PFSK-1 (cell line): Measurements from ENCODE around the gene CEPT1.

ENCODE experiments used
- FOXP2 ChIP-seq: optimal IDR thresholded peaks from 2 replicates; pipeline ENCODE3; 2011; ENCODE audit warnings: borderline replicate concordance, control low read depth, inconsistent platforms; ENCODE audit not compliant: insufficient read depth; ENCODE audit errors: extremely low read length, extremely low read depth
- POLR2AphosphoS5 ChIP-seq: IDR thresholded peaks from 2 replicates; pipeline ENCODE4 v1.6.1; 2012; ENCODE audit warnings: low read depth, mild to moderate bottlenecking, control low read depth, low read length, moderate library complexity
- SIN3A ChIP-seq: IDR thresholded peaks from 2 replicates; pipeline ENCODE4 v1.6.1; 2012; ENCODE audit warnings: mild to moderate bottlenecking, low read length, moderate library complexity, borderline replicate concordance; ENCODE audit not compliant: insufficient read depth
- TAF1 ChIP-seq: IDR thresholded peaks from 2 replicates; pipeline ENCODE4 v1.6.1; 2012; ENCODE audit warnings: low read length, control low read depth, borderline replicate concordance; ENCODE audit not compliant: insufficient read depth
- TF ChIP-seq, protein P1 (sequence below), 2 experiments: IDR thresholded peaks; 2 replicates each; pipeline versions ENCODE4 v1.6.1 to v1.8.0; 2011 to 2012; ENCODE audit warnings: low read depth in 2 of 2, low read length in 2 of 2, control low read depth in 1 of 2, inconsistent platforms in 1 of 2, mild to moderate bottlenecking in 1 of 2, moderate library complexity in 1 of 2; ENCODE audit not compliant: insufficient read depth in 1 of 2

Gene CEPT1

DNA sequence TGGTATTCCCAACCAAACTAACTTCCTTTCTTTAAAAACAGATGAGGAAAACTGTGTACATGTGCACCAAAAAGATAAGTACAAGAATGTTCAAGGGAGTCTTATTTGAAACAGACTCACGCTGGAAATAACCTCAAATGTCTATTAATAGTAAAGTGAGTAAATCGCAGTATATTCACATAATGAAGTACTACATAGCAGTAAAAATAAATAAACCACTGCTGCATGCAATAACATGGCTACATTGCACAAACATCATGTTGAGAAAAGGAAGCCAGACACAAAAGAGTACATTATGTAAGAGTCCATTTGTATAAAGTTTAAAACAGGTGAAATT, 65.7 kb downstream of the CEPT1 start:
- TF ChIP-seq TAF1: no peak
- TF ChIP-seq, protein P1, sequence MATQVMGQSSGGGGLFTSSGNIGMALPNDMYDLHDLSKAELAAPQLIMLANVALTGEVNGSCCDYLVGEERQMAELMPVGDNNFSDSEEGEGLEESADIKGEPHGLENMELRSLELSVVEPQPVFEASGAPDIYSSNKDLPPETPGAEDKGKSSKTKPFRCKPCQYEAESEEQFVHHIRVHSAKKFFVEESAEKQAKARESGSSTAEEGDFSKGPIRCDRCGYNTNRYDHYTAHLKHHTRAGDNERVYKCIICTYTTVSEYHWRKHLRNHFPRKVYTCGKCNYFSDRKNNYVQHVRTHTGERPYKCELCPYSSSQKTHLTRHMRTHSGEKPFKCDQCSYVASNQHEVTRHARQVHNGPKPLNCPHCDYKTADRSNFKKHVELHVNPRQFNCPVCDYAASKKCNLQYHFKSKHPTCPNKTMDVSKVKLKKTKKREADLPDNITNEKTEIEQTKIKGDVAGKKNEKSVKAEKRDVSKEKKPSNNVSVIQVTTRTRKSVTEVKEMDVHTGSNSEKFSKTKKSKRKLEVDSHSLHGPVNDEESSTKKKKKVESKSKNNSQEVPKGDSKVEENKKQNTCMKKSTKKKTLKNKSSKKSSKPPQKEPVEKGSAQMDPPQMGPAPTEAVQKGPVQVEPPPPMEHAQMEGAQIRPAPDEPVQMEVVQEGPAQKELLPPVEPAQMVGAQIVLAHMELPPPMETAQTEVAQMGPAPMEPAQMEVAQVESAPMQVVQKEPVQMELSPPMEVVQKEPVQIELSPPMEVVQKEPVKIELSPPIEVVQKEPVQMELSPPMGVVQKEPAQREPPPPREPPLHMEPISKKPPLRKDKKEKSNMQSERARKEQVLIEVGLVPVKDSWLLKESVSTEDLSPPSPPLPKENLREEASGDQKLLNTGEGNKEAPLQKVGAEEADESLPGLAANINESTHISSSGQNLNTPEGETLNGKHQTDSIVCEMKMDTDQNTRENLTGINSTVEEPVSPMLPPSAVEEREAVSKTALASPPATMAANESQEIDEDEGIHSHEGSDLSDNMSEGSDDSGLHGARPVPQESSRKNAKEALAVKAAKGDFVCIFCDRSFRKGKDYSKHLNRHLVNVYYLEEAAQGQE (IDR thresholded peaks at IDR 0.05; ENCODE audit: insufficient read depth in 1 of 2, low read depth in 2 of 2, low read length in 2 of 2): no peak

DNA sequence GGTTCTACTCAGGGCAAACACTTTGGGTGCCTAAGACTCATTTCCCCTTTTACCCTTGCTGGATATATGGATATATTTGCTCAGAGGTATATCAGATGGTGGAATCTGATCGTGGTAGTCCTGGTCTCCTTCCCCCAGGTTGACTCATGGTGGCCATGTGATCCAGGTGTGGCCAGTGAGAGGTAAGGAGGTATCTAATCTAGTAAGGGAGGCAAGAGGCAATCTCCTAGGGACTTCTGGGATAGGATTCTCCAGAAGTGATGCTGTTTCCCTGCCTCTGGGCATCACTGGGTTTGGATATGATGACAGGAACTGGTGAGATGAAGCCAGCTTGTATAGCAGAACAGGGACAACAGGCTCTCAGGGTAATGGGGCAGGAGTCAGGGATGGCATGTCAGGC, 68.9 kb downstream of the CEPT1 start:
- no peak for TF ChIP-seq SIN3A
- TF ChIP-seq, protein P1 (IDR thresholded peaks at IDR 0.05; ENCODE audit: insufficient read depth in 1 of 2, low read depth in 2 of 2, low read length in 2 of 2): no peak
- no peak for TF ChIP-seq FOXP2
- TF ChIP-seq TAF1: no peak
- no peak for TF ChIP-seq POLR2AphosphoS5

DNA sequence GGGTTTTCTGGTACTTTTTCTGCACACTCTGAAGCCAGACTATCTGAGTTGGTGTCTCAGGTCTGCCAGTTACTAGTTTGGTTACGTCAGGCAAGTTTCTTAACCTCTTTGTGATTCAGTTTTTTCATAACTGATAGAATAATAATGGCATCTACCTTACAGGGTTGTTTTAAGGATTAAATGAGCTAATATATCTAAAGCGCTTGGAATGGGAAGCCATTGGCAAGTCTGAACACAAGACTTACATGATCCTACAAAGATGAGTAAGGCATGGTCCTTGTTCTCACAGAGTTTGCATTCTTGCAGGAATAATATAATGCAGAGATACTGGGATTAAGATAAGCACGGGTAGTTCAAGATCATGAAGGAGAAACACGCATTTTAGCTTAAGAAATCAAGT, 69.6 kb downstream of the CEPT1 start:
- TF ChIP-seq, protein P1 (IDR thresholded peaks at IDR 0.05; ENCODE audit: insufficient read depth in 1 of 2, low read depth in 2 of 2, low read length in 2 of 2): no peak
- TF ChIP-seq POLR2AphosphoS5 (no peak), FOXP2 (no peak)

DNA sequence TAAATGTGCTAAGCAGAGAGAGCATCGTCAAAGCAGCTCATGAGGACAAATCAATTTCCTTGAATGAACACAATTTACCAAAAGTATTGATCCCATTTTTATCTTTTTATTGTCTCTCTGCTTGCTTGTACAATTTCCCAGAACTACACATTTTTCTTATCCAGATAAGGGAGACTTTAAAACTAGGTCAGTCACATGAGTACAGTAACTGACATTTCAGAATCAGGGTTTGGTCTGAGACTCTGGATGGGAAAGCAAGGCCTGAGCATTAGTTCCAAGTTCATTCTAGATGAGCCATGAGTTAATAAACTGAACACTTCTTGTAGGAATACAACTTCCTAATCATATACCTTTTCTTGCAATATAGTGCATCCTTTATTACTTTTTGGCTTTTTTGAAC, 71.9 kb downstream of the CEPT1 start:
- TF ChIP-seq, protein P1 (IDR thresholded peaks at IDR 0.05; ENCODE audit: insufficient read depth in 1 of 2, low read depth in 2 of 2, low read length in 2 of 2): no peak
- TF ChIP-seq POLR2AphosphoS5 (no peak), FOXP2 (no peak), SIN3A (no peak), TAF1 (no peak)

DNA sequence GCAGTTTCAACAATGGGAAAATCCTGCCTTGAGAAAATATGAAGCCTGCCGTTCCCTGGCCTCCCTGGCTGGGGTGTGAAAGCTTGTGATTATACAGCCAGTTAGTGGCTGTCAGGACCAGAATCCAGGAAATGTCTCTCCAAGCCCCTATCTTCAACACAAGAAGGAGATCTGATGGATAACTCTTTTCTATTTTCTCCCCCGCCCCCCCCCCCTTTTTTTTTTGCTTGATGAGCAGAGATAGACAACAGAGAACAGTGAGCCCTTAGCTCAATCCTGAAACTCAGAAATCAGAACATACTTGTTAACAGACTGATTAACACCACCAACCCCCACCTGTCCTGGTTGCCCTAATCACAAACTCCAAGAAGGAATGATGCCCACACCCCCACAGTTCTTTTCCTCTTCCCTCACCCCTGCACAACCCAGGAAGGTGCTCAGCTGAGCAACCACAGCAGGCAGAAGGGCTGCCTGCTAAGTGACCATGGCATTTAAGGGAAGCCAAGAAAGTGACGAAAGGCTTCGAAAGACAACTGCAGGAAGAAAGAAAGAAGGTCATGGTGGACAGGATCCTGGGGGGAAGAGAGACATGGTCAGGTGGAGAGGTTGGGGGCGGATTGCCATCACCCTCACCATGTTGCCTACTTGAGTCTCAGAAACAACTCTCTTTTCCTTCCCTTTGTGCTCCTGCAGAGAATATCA, 72.8 kb downstream of the CEPT1 start:
- no peak for TF ChIP-seq TAF1
- TF ChIP-seq SIN3A: no peak
- no peak for TF ChIP-seq POLR2AphosphoS5
- no peak for TF ChIP-seq FOXP2
- TF ChIP-seq, protein P1 (IDR thresholded peaks at IDR 0.05; ENCODE audit: insufficient read depth in 1 of 2, low read depth in 2 of 2, low read length in 2 of 2): no peak
